Measurements from ENCODE around the gene STT3A.

GRCh38 chr11:125552927-125553326 is 39.7 kb upstream of the STT3A start:
- TF ChIP-seq POLR2A (IDR thresholded peaks at IDR 0.05; ENCODE audit: low read length): no peak
- TF ChIP-seq JUNB (IDR thresholded peaks at IDR 0.05): no peak
- no peak for TF ChIP-seq CTCF (IDR thresholded peaks at IDR 0.05)
- TF ChIP-seq RFX5 (IDR thresholded peaks at IDR 0.05): no peak
- no peak for TF ChIP-seq HEYL (CRISPR knock-in tag; IDR thresholded peaks at IDR 0.05)
- TF ChIP-seq MAX (IDR thresholded peaks at IDR 0.05): no peak
- no peak for TF ChIP-seq EP300 (IDR thresholded peaks at IDR 0.05)

Data from A549 (cell line).